K562 (cell line): ENCODE results near the gene CYS1. TPM values are rescaled to one million over a fixed set of nuclear protein-coding genes. Genes with fewer than 3 reads are reported as not detected.

Source experiments
- AFF1 ChIP-seq, 2 experiments: fragments of 450-650 bp; IDR thresholded peaks; 2 replicates each; pipeline ENCODE4 v1.6.1; 2018; ENCODE audit warnings: mild to moderate bottlenecking in 2 of 2, low read depth in 1 of 2; ENCODE audit not compliant: partially characterized antibody in 2 of 2
- CBFA2T3 ChIP-seq: fragments of 450-650 bp; IDR thresholded peaks from 2 replicates; pipeline ENCODE4 v1.6.1; 2017
- CUX1 ChIP-seq: fragments of 200-800 bp; sonication (Bioruptor generic); IDR thresholded peaks from 2 replicates; pipeline ENCODE4 v1.6.1; 2016; ENCODE audit warnings: missing genetic modification characterization, missing compliant biosample characterization
- MEIS2 ChIP-seq: fragments of 450-650 bp; IDR thresholded peaks from 2 replicates; pipeline ENCODE4 v1.6.1; 2014; ENCODE audit warnings: mild to moderate bottlenecking; ENCODE audit not compliant: partially characterized antibody
- RBFOX2 ChIP-seq: fragments of 200-400 bp; formaldehyde crosslinking; IDR thresholded peaks from 2 replicates; pipeline ENCODE4 v1.6.1; 2017; ENCODE audit warnings: low read depth, mild to moderate bottlenecking, low read length, moderate library complexity
- SMARCA5 ChIP-seq: fragments of 450-650 bp; IDR thresholded peaks from 2 replicates; pipeline ENCODE4 v1.6.1; 2016
- polyA plus RNA-seq, 8 experiments: library from polyadenylated mRNA; depleted of rRNA in 4 of 8; stranded (reverse) in 5 of 8; unstranded in 3 of 8; fragments of >200 nt; fragmentation: Nextera tagmentation in 2 of 8; fragmentation: Illumina TruSeq in 1 of 8; extraction: Ambion mirVana in 2 of 8; extraction: Trizol in 1 of 8; gene quantifications; 2 replicates each; pipeline versions ENCODE4 v1.2.1 to v1.2.3, GENCODE V29; 2011 to 2014; ENCODE audit warnings: inconsistent platforms in 1 of 8, missing spikeins in 1 of 8
- total RNA-seq, 7 experiments: library from RNA; depleted of rRNA in 6 of 7; stranded (reverse); fragments of >200 nt in 6 of 7; fragmentation: Illumina TruSeq in 2 of 7; extraction: Trizol in 2 of 7; gene quantifications; 2 replicates each; pipeline versions ENCODE4 v1.2.1 to v1.2.3, GENCODE V29; 2011 to 2021; ENCODE audit warnings: low replicate concordance in 1 of 7
- TF ChIP-seq, protein P1 (sequence below): sonication (generic); formaldehyde crosslinking; IDR thresholded peaks from 2 replicates; pipeline ENCODE4 v1.9.0; 2022; ENCODE audit warnings: mild to moderate bottlenecking, missing genetic modification reagents
- TF ChIP-seq, protein P2 (sequence below): sonication (generic); formaldehyde crosslinking; IDR thresholded peaks from 2 replicates; pipeline ENCODE4 v1.8.0; 2022; ENCODE audit warnings: mild to moderate bottlenecking, missing genetic modification reagents

The CYS1 gene
- total and polyA plus RNA-seq, 9 of the 15 experiments (the other 6 are each of a cell fraction or from before 2014, with no cell fraction given): 0.11 to 0.13 TPM; not detected in 7

DNA sequence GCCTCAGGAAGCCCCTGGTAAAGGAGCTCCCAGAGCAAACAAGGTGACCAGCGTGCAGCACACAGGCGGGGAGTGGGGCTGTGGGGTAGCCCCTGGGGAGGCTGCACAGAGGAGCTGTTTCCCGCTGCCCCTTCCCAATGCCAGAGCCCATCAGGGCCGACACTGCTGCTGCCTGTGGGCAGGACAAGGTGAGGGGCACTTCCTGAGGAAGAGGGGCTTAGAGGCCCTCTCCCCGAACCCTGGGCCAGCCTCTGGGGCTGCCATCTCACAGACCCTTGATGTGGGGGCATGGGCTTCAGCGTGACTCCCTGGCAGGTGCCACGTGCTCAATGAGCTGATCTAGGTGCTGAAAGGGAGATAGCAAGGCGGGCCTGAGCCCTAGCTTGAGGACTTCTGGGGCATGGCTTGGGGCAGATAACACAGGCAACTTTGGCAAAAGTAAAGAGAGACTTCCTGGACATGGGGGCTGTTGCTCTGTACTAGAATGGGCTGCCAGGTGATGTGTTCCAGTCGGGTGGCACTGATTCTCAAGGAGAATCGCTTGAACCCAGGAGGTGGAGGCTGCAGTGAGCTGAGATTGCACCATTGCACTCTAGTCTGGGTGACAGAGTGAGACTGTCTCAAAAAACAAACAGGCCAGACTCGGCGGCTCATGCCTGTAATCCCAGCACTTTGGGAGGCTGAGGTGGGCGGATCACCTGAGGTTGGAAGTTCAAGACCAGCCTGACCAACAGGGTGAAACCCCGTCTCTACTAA, 46.8 kb downstream of the CYS1 start (continued):
- TF ChIP-seq CUX1 (CRISPR knock-in tag): no peak
- TF ChIP-seq, protein P1, sequence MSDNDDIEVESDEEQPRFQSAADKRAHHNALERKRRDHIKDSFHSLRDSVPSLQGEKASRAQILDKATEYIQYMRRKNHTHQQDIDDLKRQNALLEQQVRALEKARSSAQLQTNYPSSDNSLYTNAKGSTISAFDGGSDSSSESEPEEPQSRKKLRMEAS (CRISPR knock-in tag): peak; percentile 79
- TF ChIP-seq AFF1 (IDR thresholded peaks at IDR 0.05; ENCODE audit: low read depth in 1 of 2, partially characterized antibody in 2 of 2): peak in 1 of 2 experiments; percentile 24
- peak; percentile 50 for TF ChIP-seq CBFA2T3
- no peak for TF ChIP-seq SMARCA5
- TF ChIP-seq, protein P2, sequence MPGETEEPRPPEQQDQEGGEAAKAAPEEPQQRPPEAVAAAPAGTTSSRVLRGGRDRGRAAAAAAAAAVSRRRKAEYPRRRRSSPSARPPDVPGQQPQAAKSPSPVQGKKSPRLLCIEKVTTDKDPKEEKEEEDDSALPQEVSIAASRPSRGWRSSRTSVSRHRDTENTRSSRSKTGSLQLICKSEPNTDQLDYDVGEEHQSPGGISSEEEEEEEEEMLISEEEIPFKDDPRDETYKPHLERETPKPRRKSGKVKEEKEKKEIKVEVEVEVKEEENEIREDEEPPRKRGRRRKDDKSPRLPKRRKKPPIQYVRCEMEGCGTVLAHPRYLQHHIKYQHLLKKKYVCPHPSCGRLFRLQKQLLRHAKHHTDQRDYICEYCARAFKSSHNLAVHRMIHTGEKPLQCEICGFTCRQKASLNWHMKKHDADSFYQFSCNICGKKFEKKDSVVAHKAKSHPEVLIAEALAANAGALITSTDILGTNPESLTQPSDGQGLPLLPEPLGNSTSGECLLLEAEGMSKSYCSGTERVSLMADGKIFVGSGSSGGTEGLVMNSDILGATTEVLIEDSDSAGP (CRISPR knock-in tag): no peak
- peak; percentile 31; the same call in 1 of the 2 replicates for TF ChIP-seq RBFOX2
- TF ChIP-seq MEIS2: peak; percentile 13
